ENCODE measurements around the gene NEU1. TPM values are rescaled to one million over a fixed set of nuclear protein-coding genes. Genes with fewer than 3 reads are reported as not detected.

Gene NEU1
- total and polyA plus RNA-seq, 10 donors = 14.0 to 60.7 (median 37.8) TPM

DNA sequence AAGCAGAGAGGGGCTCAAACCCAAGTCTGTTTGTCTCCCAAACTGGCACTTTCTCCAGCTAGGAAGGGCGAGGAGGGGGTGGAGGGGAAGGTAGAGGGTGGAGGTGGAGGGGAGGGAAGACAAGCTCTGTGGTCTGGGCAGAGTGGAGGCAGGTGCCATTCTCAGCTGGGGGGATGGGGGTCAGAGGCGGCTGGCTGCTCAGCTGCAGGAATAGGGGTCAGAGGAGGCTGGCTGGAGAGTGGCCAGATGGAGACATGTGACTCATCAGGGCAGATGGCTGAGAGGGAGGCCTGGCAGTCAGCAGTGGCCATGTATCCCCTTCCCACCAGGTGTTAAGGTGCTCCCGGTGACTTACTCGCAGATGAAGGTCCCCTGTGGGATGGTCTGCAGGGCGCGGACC, 19.7 kb upstream of the NEU1 start:
- WGBS, 5 donors = 82 to 92% (median 91%) methylated on average over 5 to 6 of the region's 6 CpGs
- TF ChIP-seq CTCF (IDR thresholded peaks at IDR 0.05 in 8 of 11, conservative IDR thresholded peaks at IDR 0.05 in 3 of 11) = no peak
- no peak for TF ChIP-seq POLR2AphosphoS5 (IDR thresholded peaks at IDR 0.05)
- no peak for TF ChIP-seq POLR2A (IDR thresholded peaks at IDR 0.05)
- H3K9me3 ChIP-seq = no peaks in the 10 kb centered on the region
- no peak overlapping the region for H3K27ac ChIP-seq
- DNase-seq = no peak
- intact Hi-C loops (cut with DNase I; ENCODE audit: low total_unique reads) = no loop called here
- H3K4me1 ChIP-seq = peaks cover 0 to 9% (median 5%) of the 10 kb centered on the region in 6 donors
- peaks cover 4 to 83% (median 80%) of the 10 kb centered on the region in 6 donors for H3K36me3 ChIP-seq
- H3K27me3 ChIP-seq (replicated peaks in 1 of 7) = no peaks in the 10 kb centered on the region
- no peak overlapping the region for H3K4me3 ChIP-seq

GRCh38 chr6:31881136-31881859, 18.7 kb upstream of the NEU1 start:
- no peak overlapping the region for H3K27ac ChIP-seq
- H3K9me3 ChIP-seq = no peaks in the 10 kb centered on the region
- peaks cover 0 to 72% (median 70%) of the 10 kb centered on the region in 6 donors for H3K36me3 ChIP-seq
- peaks cover 0 to 19% (median 6%) of the 10 kb centered on the region in 6 donors for H3K4me1 ChIP-seq
- WGBS, 5 donors = 86 to 94% (median 93%) methylated on average over 9 of the region's 9 CpGs
- H3K27me3 ChIP-seq (replicated peaks in 1 of 7) = no peaks in the 10 kb centered on the region
- TF ChIP-seq POLR2A (IDR thresholded peaks at IDR 0.05) = no peak
- no peak for TF ChIP-seq POLR2AphosphoS5 (IDR thresholded peaks at IDR 0.05)
- no peak for TF ChIP-seq CTCF (IDR thresholded peaks at IDR 0.05 in 8 of 11, conservative IDR thresholded peaks at IDR 0.05 in 3 of 11)
- no peak for DNase-seq
- intact Hi-C loops (cut with DNase I; ENCODE audit: low total_unique reads) = no loop called here
- no peak overlapping the region for H3K4me3 ChIP-seq

- Histone ChIP-seq H3K27me3 (replicated peaks in 1 of 7) (no peaks in the 10 kb centered on the region), H3K36me3 (peaks cover 0 to 65% (median 63%) of the 10 kb centered on the region in 6 donors), H3K4me3 (no peak overlapping the region), H3K9me3 (no peaks in the 10 kb centered on the region), H3K27ac (no peak overlapping the region), H3K4me1 (peaks cover 0 to 24% (median 6%) of the 10 kb centered on the region in 6 donors)
- no peak for DNase-seq
- TF ChIP-seq POLR2A (IDR thresholded peaks at IDR 0.05) = no peak
- TF ChIP-seq POLR2AphosphoS5 (IDR thresholded peaks at IDR 0.05) = no peak
- TF ChIP-seq CTCF (IDR thresholded peaks at IDR 0.05 in 8 of 11, conservative IDR thresholded peaks at IDR 0.05 in 3 of 11) = no peak
- WGBS, 5 donors = 91 to 97% (median 93%) methylated on average over 10 of the region's 10 CpGs
- intact Hi-C loops (cut with DNase I; ENCODE audit: low total_unique reads) = no loop called here
Measured at GRCh38 chr6:31880616-31881015, 18.0 kb upstream of the NEU1 start.

DNA sequence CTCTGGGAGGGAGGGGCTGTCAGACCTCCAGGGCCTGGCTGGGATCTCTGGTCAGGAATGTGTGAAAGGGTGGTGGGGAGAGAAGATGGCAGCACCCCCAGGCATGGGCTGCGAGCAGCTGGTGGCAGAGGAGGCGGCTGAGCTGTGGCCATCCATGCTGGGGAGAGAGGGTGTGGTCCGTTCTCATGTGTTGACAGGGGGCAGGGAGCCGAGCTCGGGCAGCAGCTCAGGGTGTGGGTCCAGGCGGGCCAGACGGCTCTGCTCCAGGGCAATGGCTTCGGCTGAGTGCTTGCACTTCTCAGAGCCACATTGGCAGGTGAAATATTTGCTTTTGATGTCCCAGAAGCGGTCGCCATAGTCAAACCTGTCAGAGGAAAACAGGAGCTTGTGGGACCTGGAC, 17.3 kb upstream of the NEU1 start:
- 90 to 97% (median 93%) methylated on average over 8 to 10 of the region's 10 CpGs for WGBS, 5 donors
- no peaks in the 10 kb centered on the region for H3K9me3 ChIP-seq
- intact Hi-C loops (cut with DNase I; ENCODE audit: low total_unique reads) = no loop called here
- no peak overlapping the region for H3K4me3 ChIP-seq
- no peak overlapping the region for H3K27ac ChIP-seq
- peaks cover 0 to 24% (median 6%) of the 10 kb centered on the region in 6 donors for H3K4me1 ChIP-seq
- DNase-seq = no peak
- H3K27me3 ChIP-seq (replicated peaks in 1 of 7) = no peaks in the 10 kb centered on the region
- peaks cover 0 to 58% (median 56%) of the 10 kb centered on the region in 6 donors for H3K36me3 ChIP-seq
- no peak for TF ChIP-seq CTCF (IDR thresholded peaks at IDR 0.05 in 8 of 11, conservative IDR thresholded peaks at IDR 0.05 in 3 of 11)
- TF ChIP-seq POLR2AphosphoS5 (IDR thresholded peaks at IDR 0.05) = no peak
- no peak for TF ChIP-seq POLR2A (IDR thresholded peaks at IDR 0.05)

All from spleen (tissue), 11 donors.